Gastrocnemius medialis (tissue), 4 donors: ENCODE measurements around the gene VASP. TPM values are rescaled to one million over a fixed set of nuclear protein-coding genes. Genes with fewer than 3 reads are reported as not detected.
A peak's percentile ranks its signal among the peaks of the same experiment; 100 is the strongest.

ENCODE experiments used
- ATAC-seq, 2 donors: fragments of 150-250 bp; one replicate each; pipeline ENCODE4 v1.9.1; 2016
- DNase-seq, 2 donors: peaks; one replicate each; pipeline ENCODE4 v3.0.0-alpha.2; 2019
- H3K27ac ChIP-seq, 4 donors: fragments of 200-600 bp; sonication (generic); 1 replicate in 1 of 4; 2 replicates in 3 of 4; pipeline ENCODE4 v1.5.1; 2016 to 2018; ENCODE audit warnings: mild to moderate bottlenecking in 2 of 4, moderate library complexity in 1 of 4
- H3K27me3 ChIP-seq, 3 donors: fragments of 200-600 bp; sonication (generic) in 2 of 3; 1 replicate in 1 of 3; 2 replicates in 2 of 3; pipeline versions ENCODE4 v1.5.1 to v1.6.0; 2016 to 2019; ENCODE audit warnings: mild to moderate bottlenecking in 1 of 3, moderate library complexity in 1 of 3
- H3K36me3 ChIP-seq, 2 donors: fragments of 200-600 bp; sonication (generic) in 1 of 2; one replicate each; pipeline ENCODE4 v1.5.1; 2017 to 2018
- H3K4me1 ChIP-seq, 2 donors: fragments of 200-600 bp; sonication (generic) in 1 of 2; one replicate each; pipeline ENCODE4 v1.5.1; 2016 to 2017; ENCODE audit warnings: mild to moderate bottlenecking in 2 of 2
- H3K4me3 ChIP-seq, 4 donors: fragments of 200-600 bp; sonication (generic) in 3 of 4; 1 replicate in 1 of 4; 2 replicates in 3 of 4; pipeline ENCODE4 v1.5.1; 2016 to 2019; ENCODE audit warnings: mild to moderate bottlenecking in 2 of 4
- H3K9me3 ChIP-seq, 3 donors: fragments of 200-600 bp; sonication (generic) in 2 of 3; 1 replicate in 1 of 3; 2 replicates in 2 of 3; pipeline ENCODE4 v1.5.1; 2016 to 2019
- CTCF ChIP-seq, 5 experiments: fragments of 450-650 bp in 3 of 5; fragments of 200-600 bp in 2 of 5; sonication (generic) in 2 of 5; IDR thresholded peaks in 4 of 5; conservative IDR thresholded peaks in 1 of 5; 1 replicate in 4 of 5; 2 replicates in 1 of 5; pipeline ENCODE4 v1.5.1; 2016 to 2019; ENCODE audit warnings: antibody characterized with exemption in 5 of 5, mild to moderate bottlenecking in 3 of 5, moderate library complexity in 3 of 5
- POLR2A ChIP-seq, 2 donors: fragments of 450-650 bp; IDR thresholded peaks; one replicate each; pipeline ENCODE4 v1.6.1; 2017; ENCODE audit warnings: antibody characterized with exemption in 2 of 2, mild to moderate bottlenecking in 2 of 2, moderate library complexity in 2 of 2
- in situ Hi-C, 4 donors: fragments of 200-750 bp; cut with MboI; loops; one replicate each; pipeline versions ENCODE4 v1.15.0 to v1.8.0; 2017; ENCODE audit warnings: low sequenced_read_pairs in 4 of 4
- intact Hi-C: fragments of 100-400 bp; cut with DNase I; formaldehyde crosslinking; loops from one replicate; pipeline ENCODE4 v1.15.1; 2023; ENCODE audit warnings: low total_unique reads
- total RNA-seq, 4 donors: library from RNA; depleted of rRNA; stranded (reverse); fragments of >200 nt; gene quantifications; one replicate each; pipeline versions ENCODE4 v1.1.0 to v1.2.3, GENCODE V29; 2016

Gene VASP
- total RNA-seq, 4 donors from 2014 or later, result 10.2 to 18.2 (median 16.4) TPM

GRCh38 chr19:45517641-45518468 lies 10.6 kb downstream of the VASP start:
- Histone ChIP-seq H3K4me3 (no peak overlapping the region), H3K36me3 (peaks cover 0 to 18% of the 10 kb centered on the region in 2 donors), H3K27ac (no peak overlapping the region), H3K9me3 (no peaks in the 10 kb centered on the region), H3K27me3 (no peaks in the 10 kb centered on the region), H3K4me1 (peaks cover 3 to 27% of the 10 kb centered on the region in 2 donors)
- intact Hi-C loops, result no loop called here
- TF ChIP-seq CTCF (IDR thresholded peaks at IDR 0.05 in 4 of 5, conservative IDR thresholded peaks at IDR 0.05 in 1 of 5) (no peak), POLR2A (IDR thresholded peaks at IDR 0.05) (no peak)
- DNase-seq (no peak), ATAC-seq (no peak)
- in situ Hi-C loops, result no loop called here

- H3K27me3 ChIP-seq, result no peaks in the 10 kb centered on the region
- intact Hi-C loops (no loop called here), in situ Hi-C loops (no loop called here)
- no peak overlapping the region for H3K4me3 ChIP-seq
- H3K4me1 ChIP-seq, result peaks cover 3 to 21% of the 10 kb centered on the region in 2 donors
- no peaks in the 10 kb centered on the region for H3K9me3 ChIP-seq
- no peak for DNase-seq
- no peak for ATAC-seq
- H3K36me3 ChIP-seq, result peaks cover 0 to 18% of the 10 kb centered on the region in 2 donors
- TF ChIP-seq CTCF (IDR thresholded peaks at IDR 0.05 in 4 of 5, conservative IDR thresholded peaks at IDR 0.05 in 1 of 5) (no peak), POLR2A (IDR thresholded peaks at IDR 0.05) (no peak)
- H3K27ac ChIP-seq, result no peak overlapping the region
These were observed 11.2 kb downstream of the VASP start for GRCh38 chr19:45518469-45518826.

GRCh38 chr19:45522010-45522941 lies 15.0 kb downstream of the VASP start:
- H3K27me3 ChIP-seq, result no peaks in the 10 kb centered on the region
- peaks cover 0 to 39% of the 10 kb centered on the region in 2 donors for H3K36me3 ChIP-seq
- no peak for ATAC-seq
- TF ChIP-seq POLR2A (IDR thresholded peaks at IDR 0.05), result no peak
- no peak for TF ChIP-seq CTCF (IDR thresholded peaks at IDR 0.05 in 4 of 5, conservative IDR thresholded peaks at IDR 0.05 in 1 of 5)
- no peak for DNase-seq
- intact Hi-C loops, result loop anchor here (2.0 kb wide), 1 partner anchor 159 kb away; no protein-coding TSS in a partner anchor
- in situ Hi-C loops, result loop anchor here in 2 of 4 donors (5.0 to 10.0 kb wide), 2 partner anchors 113 to 125 kb away; partner anchors contain the start of gene EML2 (in 1 of the 2)
- H3K4me3 ChIP-seq, result no peak overlapping the region
- H3K9me3 ChIP-seq, result no peaks in the 10 kb centered on the region
- peaks cover 0 to 11% of the 10 kb centered on the region in 2 donors for H3K4me1 ChIP-seq
- peak overlapping the region in 1 of 4 donors; percentile 41 for H3K27ac ChIP-seq

- ATAC-seq (peak; percentile 98), DNase-seq (peak; percentile 77 to 83)
- Histone ChIP-seq H3K36me3 (peaks cover 0 to 28% of the 10 kb centered on the region in 2 donors), H3K27me3 (peaks cover 0 to 2% (median 1%) of the 10 kb centered on the region in 3 donors), H3K27ac (peak overlapping the region; percentile 2 to 63 (median 32)), H3K9me3 (no peaks in the 10 kb centered on the region), H3K4me3 (no peak overlapping the region), H3K4me1 (peaks cover 0 to 11% of the 10 kb centered on the region in 2 donors)
- in situ Hi-C loops, result loop anchor here in 2 of 4 donors (5.0 to 10.0 kb wide), 2 partner anchors 111 to 124 kb away; partner anchors contain the start of gene EML2 (in 1 of the 2)
- intact Hi-C loops, result loop anchor here (1.0 to 2.0 kb wide), 4 partner anchors 35 to 157 kb away; no protein-coding TSS in a partner anchor
- no peak for TF ChIP-seq POLR2A (IDR thresholded peaks at IDR 0.05)
- TF ChIP-seq CTCF (IDR thresholded peaks at IDR 0.05 in 4 of 5, conservative IDR thresholded peaks at IDR 0.05 in 1 of 5), result peak; percentile 95 to 98 (median 97)
These were observed 16.5 kb downstream of the VASP start for GRCh38 chr19:45523642-45524256.
